CD4-positive, alpha-beta T cell treated with Interleukin-21 for 1 hour (primary cell): ENCODE results near the gene ZNF324.
A peak's percentile ranks its signal among the peaks of the same experiment; 100 is the strongest.
"Not testable (repeated sequence)": the region's sequence is repeated elsewhere in the genome, so short reads cannot be mapped to it uniquely, and the experiment has no call there.

Experiments
- DNase-seq: peaks from one replicate; pipeline ENCODE4 v3.0.0-alpha.2; 2020

Gene ZNF324

GRCh38 chr19:58466760-58467589 lies at the start of gene ZNF324:
TSS of gene ZNF324 (plus strand) at chr19:58467080. CDS start at chr19:58469186, 2,106 bp downstream.
- DNase-seq = peak; percentile 96

GRCh38 chr19:58428617-58429016 lies 38.3 kb upstream of the ZNF324 start:
- no peak for DNase-seq

- DNase-seq = no peak
Observed at GRCh38 chr19:58429745-58430144, 37.1 kb upstream of the ZNF324 start.

DNA sequence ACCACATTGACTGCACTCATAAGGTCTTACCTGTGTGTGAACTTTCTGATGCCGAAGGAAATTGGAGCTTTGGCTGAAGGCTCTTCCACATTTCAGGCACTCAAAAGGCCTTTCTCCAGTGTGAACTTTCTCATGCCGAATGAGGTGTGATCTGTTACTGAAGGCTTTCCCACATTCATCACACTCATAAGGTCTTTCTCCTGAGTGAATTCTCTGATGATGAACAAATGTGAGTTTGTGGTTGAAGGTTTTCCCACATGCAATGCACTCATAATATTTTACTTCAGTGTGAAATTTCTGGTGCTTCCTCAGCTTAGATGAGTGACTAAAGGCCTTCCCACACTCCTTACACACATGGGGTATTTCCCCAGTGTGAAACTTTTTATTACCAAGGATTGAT lies 32.7 kb upstream of the ZNF324 start:
- DNase-seq = no peak

- peak; percentile 99 for DNase-seq
Observed at GRCh38 chr19:58439576-58440554, 27.0 kb upstream of the ZNF324 start, which contains the start of gene ZNF132. TSS of gene ZNF132 (minus strand) at chr19:58440153. CDS start at chr19:58439821, 332 bp downstream.

DNA sequence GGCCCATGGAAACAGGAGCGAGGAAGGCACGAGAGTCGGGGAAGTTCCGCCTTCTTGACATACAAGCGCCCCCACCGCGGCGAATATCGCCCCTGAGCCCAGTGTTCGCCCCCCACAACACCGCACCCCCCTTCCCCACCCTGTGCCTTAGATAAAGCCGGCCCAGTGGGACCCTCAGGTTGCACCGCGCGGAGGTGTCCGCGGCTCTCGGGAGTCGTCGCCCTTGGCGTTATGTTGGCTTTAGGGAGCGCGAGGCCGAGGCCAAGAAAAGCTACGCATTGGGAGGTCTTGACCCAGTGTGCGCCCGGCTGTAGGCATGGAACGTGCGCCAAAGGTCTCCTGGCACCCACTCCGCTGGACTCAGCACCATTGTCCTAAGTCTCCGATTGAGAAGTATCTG lies 26.3 kb upstream of the ZNF324 start:
- no peak for DNase-seq

GRCh38 chr19:58442986-58443385 lies 23.9 kb upstream of the ZNF324 start:
- DNase-seq = not testable (repeated sequence)

DNA sequence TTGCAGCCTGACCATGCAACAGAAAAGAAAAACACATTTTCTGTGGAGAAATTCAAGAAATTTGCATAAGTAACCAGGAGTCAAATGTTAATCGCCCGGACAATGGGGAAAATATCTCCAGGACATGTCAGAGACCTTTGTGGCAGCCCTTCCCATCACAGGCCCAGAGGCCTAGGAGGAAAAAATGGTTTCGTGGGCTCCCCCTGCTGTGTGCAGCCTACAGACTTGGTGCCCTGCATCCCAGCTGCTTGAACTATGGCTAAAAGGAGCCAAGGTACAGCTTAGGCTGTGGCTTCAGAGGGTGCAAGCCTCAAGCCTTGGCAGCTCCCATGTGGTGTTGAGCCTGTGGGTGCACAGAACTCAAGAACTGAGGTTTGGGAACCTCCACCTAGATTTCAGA lies 18.0 kb upstream of the ZNF324 start:
- DNase-seq = not testable (repeated sequence)

GRCh38 chr19:58449980-58450379 lies 16.9 kb upstream of the ZNF324 start:
- not testable (repeated sequence) for DNase-seq

DNA sequence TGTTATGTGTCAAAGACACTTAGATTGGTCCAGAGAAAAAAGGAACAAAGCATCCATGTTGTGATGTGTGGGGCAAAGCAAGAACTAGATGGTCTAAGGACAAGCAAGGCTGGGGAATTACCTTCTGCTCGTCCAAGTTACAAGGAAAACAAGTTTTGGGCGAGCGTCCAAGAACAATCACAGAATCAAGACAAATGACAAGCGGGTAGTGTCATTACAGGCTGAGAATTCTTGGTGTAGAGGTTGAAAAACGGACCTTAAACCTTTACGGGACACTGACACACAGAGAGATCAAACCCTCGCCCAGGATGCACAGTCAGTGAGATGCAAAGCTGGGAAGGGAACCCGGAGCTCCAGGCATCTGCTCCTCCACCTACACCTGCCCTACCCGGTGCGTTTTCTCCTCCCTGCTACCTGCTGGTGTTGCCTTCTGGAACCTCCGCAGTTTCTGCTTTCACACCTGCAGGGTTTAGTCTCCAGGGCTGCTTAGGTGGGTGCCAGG lies 16.0 kb upstream of the ZNF324 start:
- DNase-seq = no peak

DNA sequence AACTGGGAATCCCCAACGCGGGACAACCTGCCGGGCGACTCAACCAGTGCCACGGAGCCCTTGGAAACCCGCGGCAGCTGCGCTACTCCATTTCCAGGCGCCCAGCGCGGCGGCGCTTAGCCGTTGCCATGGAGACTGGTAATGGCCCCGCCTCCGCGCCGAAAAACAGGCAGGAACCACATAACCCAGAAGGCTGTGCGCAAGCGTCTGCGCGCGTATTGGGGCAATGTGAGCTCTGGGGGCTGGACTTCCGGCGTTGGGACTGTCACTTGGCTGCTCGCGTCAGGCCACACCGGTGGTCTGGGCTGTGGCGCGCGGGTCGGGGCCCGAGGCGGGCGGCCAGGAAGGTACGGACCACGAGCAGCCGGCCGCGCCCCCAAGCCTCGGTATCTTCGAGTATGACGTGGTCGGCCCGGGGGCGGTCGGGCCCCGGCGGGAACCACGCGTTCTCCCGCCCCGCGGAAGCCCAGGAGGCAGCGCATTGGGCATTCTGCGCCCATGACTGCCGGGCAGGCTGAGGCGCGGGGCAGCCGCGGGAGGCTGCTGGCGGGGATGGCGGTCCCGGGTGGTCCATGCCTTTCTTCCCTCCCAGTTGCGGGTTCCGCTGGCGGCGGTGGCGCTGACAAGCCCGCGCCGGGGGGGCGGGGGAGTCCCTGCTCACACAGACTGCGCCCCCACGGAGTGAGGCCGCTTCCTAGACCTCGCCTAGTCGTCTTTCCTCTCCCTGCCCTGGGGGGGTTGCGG lies 15.3 kb upstream of the ZNF324 start, which contains the start of gene ZNF324B:
Gene ZNF324B (plus strand): TSS at position 265 of the 744 bp plus-strand sequence. CDS start 2,080 bp downstream, outside the sequence.
- peak; percentile 97 for DNase-seq

GRCh38 chr19:58453743-58454142 lies 13.1 kb upstream of the ZNF324 start:
- no peak for DNase-seq

DNA sequence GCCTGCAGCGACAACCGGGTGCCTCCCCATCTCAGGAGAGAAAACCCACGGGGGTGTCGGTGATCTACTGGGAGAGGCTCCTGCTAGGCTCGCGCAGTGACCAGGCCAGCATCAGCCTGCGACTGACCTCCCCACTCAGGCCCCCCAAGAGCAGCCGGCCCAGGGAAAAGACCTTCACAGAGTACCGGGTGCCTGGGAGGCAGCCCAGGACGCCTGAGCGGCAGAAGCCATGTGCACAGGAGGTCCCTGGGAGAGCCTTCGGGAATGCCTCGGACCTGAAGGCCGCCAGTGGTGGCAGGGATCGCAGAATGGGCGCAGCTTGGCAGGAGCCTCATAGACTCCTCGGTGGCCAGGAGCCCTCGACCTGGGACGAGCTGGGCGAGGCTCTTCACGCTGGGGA lies 11.6 kb upstream of the ZNF324 start:
- DNase-seq = no peak

GRCh38 chr19:58456111-58456510 lies 10.8 kb upstream of the ZNF324 start:
- no peak for DNase-seq

DNA sequence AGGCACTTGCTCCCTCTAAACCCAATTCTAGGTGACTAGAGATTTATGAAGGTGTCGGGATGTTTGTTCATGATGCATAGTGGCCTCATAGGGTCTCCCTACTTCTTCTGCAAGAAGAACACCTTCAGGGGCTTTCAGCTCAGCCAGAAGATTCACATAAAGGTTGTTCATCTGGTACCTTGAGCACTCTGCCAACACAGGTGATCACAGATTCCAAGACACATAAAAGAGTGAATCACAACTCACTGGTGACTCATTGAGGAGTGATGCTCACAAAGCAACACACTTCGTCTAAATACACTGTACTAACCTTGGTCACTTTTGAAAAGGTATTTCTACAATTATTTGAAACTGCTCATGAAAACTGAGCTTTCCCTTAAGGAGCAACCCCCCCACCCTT lies 6.8 kb upstream of the ZNF324 start:
- DNase-seq = no peak

DNA sequence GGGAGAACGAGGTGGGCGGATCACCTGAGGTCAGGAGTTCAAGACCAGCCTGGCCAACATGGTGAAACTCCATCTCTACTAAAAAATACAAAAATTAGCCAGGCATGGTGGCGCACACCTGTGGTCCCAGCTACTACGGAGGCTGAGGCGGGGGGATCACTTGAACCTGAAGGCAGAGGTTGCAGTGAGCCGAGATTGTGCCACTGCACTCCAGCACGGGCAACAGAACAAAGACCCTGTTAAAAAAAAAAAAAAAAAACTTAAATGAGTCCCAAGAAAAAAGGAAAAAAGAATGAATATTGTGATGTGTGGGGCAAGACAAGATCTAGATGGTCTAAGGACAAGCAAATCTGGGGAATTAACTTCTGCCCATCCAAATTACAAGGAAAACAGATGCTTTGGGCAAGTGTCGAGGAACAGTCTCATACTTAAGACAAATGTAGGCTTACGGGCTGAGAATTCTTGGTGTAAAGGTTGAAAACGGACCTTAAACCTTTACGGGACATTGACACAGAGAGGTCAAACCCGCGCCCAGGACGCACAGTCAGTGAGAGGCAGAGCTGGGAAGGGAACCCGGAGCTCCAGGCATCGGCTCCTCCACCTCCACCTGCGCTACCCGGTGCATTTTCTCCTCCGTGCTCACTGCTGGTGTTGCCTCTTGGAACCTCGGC lies 656 bp upstream of the ZNF324 start:
- no peak for DNase-seq

DNA sequence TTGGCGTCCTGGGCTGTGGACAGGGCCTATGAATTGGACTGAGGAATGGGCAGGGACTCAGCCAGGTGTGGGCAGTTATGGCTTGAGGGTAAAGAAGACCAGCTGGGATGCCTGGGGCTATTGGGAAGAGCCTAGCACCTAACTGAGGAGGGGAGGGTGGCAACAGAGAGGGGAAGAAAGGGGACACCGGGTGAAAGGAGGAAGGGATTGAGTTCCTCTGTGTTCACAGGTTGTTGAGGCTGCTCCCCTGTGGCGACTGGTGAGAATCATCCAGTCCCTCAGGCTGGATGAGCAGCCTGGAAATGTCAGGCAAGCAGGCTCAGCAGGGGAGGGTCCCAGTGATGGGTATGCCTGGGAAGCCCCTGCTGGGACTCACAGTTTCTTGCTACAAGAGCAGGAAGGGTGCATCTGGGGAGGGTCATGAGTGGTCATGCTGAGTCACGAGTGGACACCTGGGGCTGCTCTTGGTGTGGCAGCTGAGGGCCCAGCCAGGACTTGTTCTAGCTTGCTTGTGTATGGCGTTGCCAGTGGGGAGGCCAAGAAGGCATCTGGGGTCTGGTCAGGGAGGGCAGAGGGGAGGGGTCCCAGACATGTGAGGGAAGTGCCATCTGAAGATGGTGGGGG lies 1.4 kb downstream of the ZNF324 start:
- DNase-seq = no peak

DNA sequence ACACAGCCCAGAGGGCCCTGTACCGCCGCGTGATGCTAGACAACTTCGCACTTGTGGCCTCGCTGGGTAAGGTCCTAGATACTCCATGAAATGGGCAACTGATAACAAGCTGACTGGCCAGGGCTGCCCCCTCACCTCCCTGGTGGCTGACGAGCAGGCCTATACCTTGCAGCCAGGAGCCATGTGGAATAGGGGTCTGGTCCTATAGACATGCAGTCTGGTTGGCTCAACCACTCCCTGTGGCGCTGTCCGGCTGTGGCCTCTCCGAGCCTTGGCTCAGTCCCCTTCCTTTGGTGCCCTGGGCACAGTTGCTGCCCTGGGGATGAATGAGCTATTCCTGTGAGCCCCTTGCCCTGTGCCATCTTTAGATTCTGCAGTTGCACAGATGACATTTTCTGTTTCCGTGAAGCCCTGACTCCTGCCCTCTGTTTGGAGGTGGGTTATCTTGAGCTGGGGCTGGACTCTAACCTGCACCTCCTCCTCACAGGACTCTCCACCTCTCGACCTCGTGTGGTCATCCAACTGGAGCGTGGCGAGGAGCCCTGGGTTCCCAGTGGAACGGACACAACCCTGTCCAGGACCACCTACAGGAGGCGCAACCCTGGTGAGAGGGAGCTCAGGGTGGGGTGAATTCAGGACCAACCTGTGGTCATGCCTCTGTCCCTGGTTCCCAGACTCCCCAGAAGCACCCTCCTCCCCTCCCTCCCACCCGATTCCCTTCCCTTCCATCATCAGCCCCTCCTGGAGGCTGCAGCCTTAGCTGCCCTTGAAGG lies 2.5 kb downstream of the ZNF324 start:
- no peak for DNase-seq

- DNase-seq = not testable (repeated sequence)
Observed at GRCh38 chr19:58470837-58471543, 4.1 kb downstream of the ZNF324 start.

- no peak for DNase-seq
Observed at GRCh38 chr19:58471736-58472135, 4.9 kb downstream of the ZNF324 start.
